HepG2 (cell line): ENCODE measurements around the gene PLA2G4C. TPM values are rescaled to one million over a fixed set of nuclear protein-coding genes. Genes with fewer than 3 reads are reported as not detected.

Experiments used
- ATF3 ChIP-seq: sonication (generic); formaldehyde crosslinking; IDR thresholded peaks from 2 replicates; pipeline ENCODE4 v1.4.0; 2020; ENCODE audit warnings: missing genetic modification reagents
- CBX2 ChIP-seq, 2 experiments: fragments of 200-600 bp in 1 of 2; sonication (generic); formaldehyde crosslinking in 1 of 2; IDR thresholded peaks; 2 replicates each; pipeline versions ENCODE4 v1.7.0 to v1.8.1; 2018 to 2022; ENCODE audit warnings: low read depth in 2 of 2, low read length in 1 of 2, mild to moderate bottlenecking in 1 of 2, missing genetic modification reagents in 1 of 2
- HMG20B ChIP-seq: conservative IDR thresholded peaks from 2 replicates; pipeline ENCODE4 v1.6.1; 2016; ENCODE audit warnings: missing genetic modification reagents, missing compliant biosample characterization
- HOXA3 ChIP-seq: sonication (generic); formaldehyde crosslinking; IDR thresholded peaks from 2 replicates; pipeline ENCODE4 v1.5.0; 2020; ENCODE audit warnings: missing genetic modification reagents
- KDM4B ChIP-seq: sonication (generic); formaldehyde crosslinking; IDR thresholded peaks from 2 replicates; pipeline ENCODE4 v1.4.0; 2020; ENCODE audit warnings: missing genetic modification reagents
- MAZ ChIP-seq, 2 experiments: sonication (generic) in 1 of 2; formaldehyde crosslinking in 1 of 2; IDR thresholded peaks; 2 replicates each; pipeline versions ENCODE4 v1.5.0 to v1.6.1; 2012 to 2020; ENCODE audit warnings: low read depth in 2 of 2, mild to moderate bottlenecking in 2 of 2, borderline replicate concordance in 1 of 2, improper control_type of control experiment in 1 of 2, low read length in 1 of 2, missing genetic modification reagents in 1 of 2, moderate library complexity in 1 of 2
- MIER3 ChIP-seq: IDR thresholded peaks from 2 replicates; pipeline ENCODE4 v1.6.1; 2016; ENCODE audit warnings: missing compliant biosample characterization, borderline replicate concordance
- PAX8 ChIP-seq: sonication (generic); formaldehyde crosslinking; IDR thresholded peaks from 2 replicates; pipeline ENCODE4 v1.8.0; 2022; ENCODE audit warnings: mild to moderate bottlenecking, missing genetic modification reagents, borderline replicate concordance
- PLSCR1 ChIP-seq: sonication (generic); formaldehyde crosslinking; IDR thresholded peaks from 2 replicates; pipeline ENCODE4 v1.5.0; 2020; ENCODE audit warnings: missing genetic modification reagents, mild to moderate bottlenecking, borderline replicate concordance
- SAP130 ChIP-seq: IDR thresholded peaks from 2 replicates; pipeline ENCODE4 v1.6.1; 2016; ENCODE audit warnings: low read depth
- TFE3 ChIP-seq: IDR thresholded peaks from 2 replicates; pipeline ENCODE4 v1.6.1; 2016
- ZFX ChIP-seq: sonication (generic); formaldehyde crosslinking; IDR thresholded peaks from 2 replicates; pipeline ENCODE4 v1.4.0; 2020; ENCODE audit warnings: mild to moderate bottlenecking, low read depth, missing genetic modification reagents, moderate library complexity
- polyA plus RNA-seq, 8 experiments: library from polyadenylated mRNA; depleted of rRNA in 3 of 8; stranded (reverse) in 7 of 8; unstranded in 1 of 8; fragments of >200 nt; fragmentation: Illumina TruSeq in 4 of 8; extraction: Trizol in 4 of 8; gene quantifications; 2 replicates each; pipeline versions ENCODE4 v1.2.1 to v1.2.3, GENCODE V29; 2011 to 2016; ENCODE audit warnings: low read depth in 4 of 8, missing spikeins in 1 of 8, mixed read lengths in 1 of 8; ENCODE audit not compliant: insufficient read depth in 1 of 8
- total RNA-seq, 5 experiments: library from RNA; depleted of rRNA; stranded (reverse); fragments of >200 nt; fragmentation: Illumina TruSeq; extraction: Trizol; gene quantifications; 2 replicates each; pipeline ENCODE4 v1.2.3, GENCODE V29; 2016; ENCODE audit warnings: low read depth in 1 of 5

Gene PLA2G4C
- total and polyA plus RNA-seq, 2 of the 13 experiments (the other 11 are each of a cell fraction or from before 2014, with no cell fraction given): 1.6 to 1.7 TPM

- no peak for TF ChIP-seq PLSCR1 (CRISPR knock-in tag)
- TF ChIP-seq MIER3 (CRISPR knock-in tag): peak; percentile 29; the same call in 1 of the 2 replicates
- peak; percentile 69; the same call in 1 of the 2 replicates for TF ChIP-seq KDM4B
- TF ChIP-seq HMG20B (CRISPR knock-in tag): no peak
- no peak for TF ChIP-seq MAZ (IDR thresholded peaks at IDR 0.05; ENCODE audit: borderline replicate concordance, low read depth, low read length)
- TF ChIP-seq MAZ (CRISPR knock-in tag; IDR thresholded peaks at IDR 0.05; ENCODE audit: low read depth): 0 out of 2 replicates have a peak, but pooled peaks have one; percentile 21
- TF ChIP-seq CBX2 (IDR thresholded peaks at IDR 0.05; ENCODE audit: low read depth, low read length): no peak
- TF ChIP-seq CBX2 (CRISPR knock-in tag; IDR thresholded peaks at IDR 0.05; ENCODE audit: low read depth): no peak
- TF ChIP-seq ZFX (CRISPR knock-in tag): peak; percentile 90
- 0 out of 2 replicates have a peak, but pooled peaks have one; percentile 26 for TF ChIP-seq ATF3 (CRISPR knock-in tag)
- no peak for TF ChIP-seq TFE3 (CRISPR knock-in tag)
- no peak for TF ChIP-seq PAX8 (CRISPR knock-in tag)
- TF ChIP-seq HOXA3 (CRISPR knock-in tag): 0 out of 2 replicates have a peak, but pooled peaks have one; percentile 43
- peak; percentile 79 for TF ChIP-seq SAP130 (CRISPR knock-in tag)
Observed at GRCh38 chr19:48110350-48110966, at the start of gene PLA2G4C (continued).
